DND-41 (cell line): Measurements from ENCODE around the gene RNF112.

ENCODE experiments used
- ATAC-seq: fragments of 200-7000 bp; cut with Tn5 transposase; 3 replicates; pipeline ENCODE4 v1.9.1; 2021; ENCODE audit warnings: low read depth; ENCODE audit not compliant: insufficient read depth
- DNase-seq: peaks from one replicate; pipeline ENCODE4 v3.0.0-alpha.2; 2020
- H2AFZ ChIP-seq: 2 replicates; pipeline ENCODE4 v1.6.0; 2012; ENCODE audit warnings: low read depth, low read length
- H3K27ac ChIP-seq: 2 replicates; pipeline ENCODE4 v1.5.1; 2012; ENCODE audit warnings: low read length, inconsistent platforms
- H3K27me3 ChIP-seq: fragments of 200-600 bp; sonication (generic); 2 replicates; pipeline ENCODE4 v1.6.0; 2012; ENCODE audit warnings: low read length, mild to moderate bottlenecking, inconsistent platforms; ENCODE audit not compliant: insufficient read depth, poor library complexity
- H3K36me3 ChIP-seq: 2 replicates; pipeline ENCODE4 v1.5.1; 2012; ENCODE audit warnings: low read length, inconsistent platforms; ENCODE audit not compliant: insufficient read depth
- H3K4me1 ChIP-seq: 2 replicates; pipeline ENCODE4 v1.5.1; 2012; ENCODE audit warnings: mild to moderate bottlenecking, low read length; ENCODE audit not compliant: insufficient read depth
- H3K4me2 ChIP-seq: 2 replicates; pipeline ENCODE4 v1.6.0; 2012; ENCODE audit warnings: mild to moderate bottlenecking, moderate library complexity, low read length, inconsistent platforms; ENCODE audit not compliant: insufficient read depth
- H3K4me3 ChIP-seq, 2 experiments: fragments of 200-600 bp in 1 of 2; shearing (Covaris generic) in 1 of 2; 2 replicates each; pipeline ENCODE4 v1.5.1; 2012 to 2016; ENCODE audit warnings: inconsistent platforms in 2 of 2, low read length in 2 of 2, mild to moderate bottlenecking in 2 of 2, low read depth in 1 of 2, moderate library complexity in 1 of 2
- H3K79me2 ChIP-seq: 2 replicates; pipeline ENCODE4 v1.6.0; 2012; ENCODE audit warnings: low read length, inconsistent platforms; ENCODE audit not compliant: insufficient read depth
- H3K9ac ChIP-seq: 2 replicates; pipeline ENCODE4 v1.6.0; 2012; ENCODE audit warnings: low read depth, mild to moderate bottlenecking, inconsistent platforms, low read length, moderate library complexity
- H3K9me3 ChIP-seq: 2 replicates; pipeline ENCODE4 v1.5.1; 2012; ENCODE audit warnings: low read length, moderate library complexity, mild to moderate bottlenecking, inconsistent platforms; ENCODE audit not compliant: insufficient read depth, severe bottlenecking
- H4K20me1 ChIP-seq: 2 replicates; pipeline ENCODE4 v1.6.0; 2012; ENCODE audit warnings: low read length; ENCODE audit not compliant: insufficient read depth
- CTCF ChIP-seq: IDR thresholded peaks from 2 replicates; pipeline ENCODE4 v1.5.1; 2012; ENCODE audit warnings: borderline replicate concordance, low read length, moderate library complexity, mild to moderate bottlenecking; ENCODE audit not compliant: poor library complexity, severe bottlenecking; ENCODE audit errors: extremely low read depth
- EZH2 ChIP-seq: IDR thresholded peaks from 3 replicates; pipeline ENCODE4 v1.6.1; 2012; ENCODE audit warnings: borderline replicate concordance, low read depth, mild to moderate bottlenecking, moderate library complexity, low read length, inconsistent platforms; ENCODE audit not compliant: severe bottlenecking

Gene RNF112

DNA sequence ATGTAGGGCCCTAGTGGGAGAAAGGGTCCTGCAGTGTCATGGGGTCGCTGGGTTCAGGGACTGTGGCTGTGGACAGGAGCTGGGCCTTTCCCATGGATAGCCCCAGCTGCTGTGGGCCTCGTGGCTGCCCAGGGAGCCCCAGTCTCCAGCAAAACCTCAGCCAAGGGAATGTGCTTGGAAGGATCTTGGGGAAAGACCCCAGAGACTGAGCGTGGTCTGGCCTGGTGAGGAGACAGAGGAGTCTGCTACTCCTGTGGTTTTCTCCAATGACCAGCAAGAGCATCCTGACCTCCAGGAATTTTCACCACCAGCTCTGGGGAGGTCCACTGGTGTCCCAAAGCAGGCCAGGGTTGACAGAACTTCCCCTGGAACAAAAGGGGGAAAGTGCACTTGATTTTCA lies 42.3 kb downstream of the RNF112 start:
- ATAC-seq, result no peak
- H3K9me3 ChIP-seq, result no peaks in the 10 kb centered on the region
- H3K27me3 ChIP-seq, result peaks cover 15% of the 10 kb centered on the region
- H3K4me1 ChIP-seq, result no peaks in the 10 kb centered on the region
- no peaks in the 10 kb centered on the region; the same call in 1 of the 2 replicates for H4K20me1 ChIP-seq
- H3K27ac ChIP-seq, result no peak overlapping the region
- no peaks in the 10 kb centered on the region for H3K79me2 ChIP-seq
- no peak overlapping the region for H3K4me2 ChIP-seq
- H2AFZ ChIP-seq, result no peak overlapping the region
- no peak for DNase-seq
- H3K36me3 ChIP-seq, result no peaks in the 10 kb centered on the region
- no peak for TF ChIP-seq CTCF
- no peak for TF ChIP-seq EZH2
- H3K4me3 ChIP-seq, result no peak overlapping the region
- no peak overlapping the region for H3K9ac ChIP-seq

DNA sequence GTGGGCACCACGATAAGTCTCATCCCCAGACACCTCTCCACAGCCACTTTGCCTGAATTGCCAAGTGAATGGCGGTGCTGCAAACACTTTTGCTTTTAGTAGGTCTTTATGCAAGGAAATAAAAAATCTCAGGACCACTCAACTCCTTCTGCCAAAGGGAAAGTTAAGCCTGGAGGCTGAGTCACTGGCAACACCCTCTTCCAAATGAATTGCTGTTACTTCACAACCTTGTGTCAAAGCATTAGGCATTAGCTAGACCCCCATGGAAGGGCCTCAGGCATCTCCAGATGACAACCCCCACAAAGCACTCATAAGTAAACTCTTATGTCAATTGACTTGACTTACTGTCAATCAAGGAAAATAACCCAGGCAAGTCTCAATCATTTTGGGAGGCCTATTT lies 43.0 kb downstream of the RNF112 start:
- H3K36me3 ChIP-seq, result no peaks in the 10 kb centered on the region
- TF ChIP-seq EZH2 (no peak), CTCF (no peak)
- ATAC-seq (no peak), DNase-seq (no peak)
- H3K4me1 ChIP-seq, result no peaks in the 10 kb centered on the region
- H3K4me3 ChIP-seq, result no peak overlapping the region
- no peaks in the 10 kb centered on the region; the same call in 1 of the 2 replicates for H4K20me1 ChIP-seq
- H3K4me2 ChIP-seq, result no peak overlapping the region
- H3K79me2 ChIP-seq, result no peaks in the 10 kb centered on the region
- no peak overlapping the region for H3K27ac ChIP-seq
- no peak overlapping the region for H2AFZ ChIP-seq
- peaks cover 15% of the 10 kb centered on the region for H3K27me3 ChIP-seq
- H3K9me3 ChIP-seq, result no peaks in the 10 kb centered on the region
- H3K9ac ChIP-seq, result no peak overlapping the region

GRCh38 chr17:19456016-19456927 lies 45.2 kb downstream of the RNF112 start:
- no peak overlapping the region for H3K9ac ChIP-seq
- ATAC-seq, result no peak
- H3K4me3 ChIP-seq, result no peak overlapping the region
- H3K4me2 ChIP-seq, result no peak overlapping the region
- no peaks in the 10 kb centered on the region for H3K36me3 ChIP-seq
- no peak overlapping the region for H2AFZ ChIP-seq
- no peak for DNase-seq
- no peaks in the 10 kb centered on the region for H3K79me2 ChIP-seq
- no peaks in the 10 kb centered on the region for H3K4me1 ChIP-seq
- no peak overlapping the region for H3K27ac ChIP-seq
- H4K20me1 ChIP-seq, result no peaks in the 10 kb centered on the region; the same call in 1 of the 2 replicates
- H3K9me3 ChIP-seq, result no peaks in the 10 kb centered on the region
- no peak for TF ChIP-seq EZH2
- no peak for TF ChIP-seq CTCF
- peaks cover 11% of the 10 kb centered on the region for H3K27me3 ChIP-seq
